ENCODE results near the gene SREK1. TPM values are rescaled to one million over a fixed set of nuclear protein-coding genes. Genes with fewer than 3 reads are reported as not detected.

Gene SREK1
- total RNA-seq, 1 experiment from 2014 or later: 59.6 TPM

- Histone ChIP-seq H3K23me2 (ENCODE audit: insufficient read length, low read depth, low read length, poor library complexity, severe bottlenecking) (peaks cover 9% of the 10 kb centered on the region), H3K79me1 (ENCODE audit: insufficient read depth, low read depth, low read length, poor library complexity, severe bottlenecking) (no peaks in the 10 kb centered on the region), H3K79me2 (ENCODE audit: insufficient read depth, low read length) (peaks cover 10% of the 10 kb centered on the region; the same call in 1 of the 2 replicates), H3K27me3 (ENCODE audit: insufficient read depth, low read length) (no peaks in the 10 kb centered on the region), H4K91ac (ENCODE audit: insufficient read length, low read depth, low read length) (no peak overlapping the region), H2BK12ac (ENCODE audit: insufficient read length, low read depth, low read length) (no peak overlapping the region), H3K56ac (ENCODE audit: insufficient read length, low read depth, low read length) (no peak overlapping the region), H3K9ac (ENCODE audit: extremely low read depth, insufficient read length, low read length) (no peak overlapping the region), H3K27ac (ENCODE audit: insufficient read length, low read depth, low read length) (no peak overlapping the region), H4K20me1 (ENCODE audit: control insufficient read depth, insufficient read depth, insufficient read length) (no peaks in the 10 kb centered on the region), H3K4me1 (ENCODE audit: insufficient read depth, low read length) (no peaks in the 10 kb centered on the region), H2BK15ac (ENCODE audit: low read depth, low read length) (no peak overlapping the region), H2BK120ac (ENCODE audit: low read depth, low read length, poor library complexity, severe bottlenecking) (no peak overlapping the region), H2BK5ac (ENCODE audit: insufficient read length, low read length) (no peak overlapping the region), H2BK20ac (ENCODE audit: low read depth, low read length, poor library complexity, severe bottlenecking) (no peak overlapping the region), H3K18ac (ENCODE audit: insufficient read length, low read depth, low read length) (no peak overlapping the region), H3K4ac (ENCODE audit: low read depth, low read length) (no peak overlapping the region), H3K9me3 (ENCODE audit: control insufficient read depth, low read depth, low read length) (no peaks in the 10 kb centered on the region), H3T11ph (ENCODE audit: low read length) (no peak overlapping the region), H2AFZ (ENCODE audit: low read length) (no peak overlapping the region), H3K4me2 (ENCODE audit: insufficient read depth, insufficient read length, low read length) (no peak overlapping the region), H3K23ac (ENCODE audit: insufficient read length, low read depth, low read length) (no peak overlapping the region), H4K8ac (replicated peaks; ENCODE audit: insufficient read length, low read depth, low read length) (no peak overlapping the region), H3K14ac (ENCODE audit: insufficient read depth, low read length) (no peak overlapping the region), H2AK5ac (ENCODE audit: insufficient read length, low read length) (no peak overlapping the region), H4K5ac (ENCODE audit: insufficient read length, low read depth, low read length) (no peak overlapping the region)
- Mint-ChIP-seq H3K36me3 (ENCODE audit: insufficient read depth in 1 of 3, low read depth in 3 of 3) (peaks cover 0 to 3% (median 0%) of the 10 kb centered on the region in 3 experiments; a peak in 2 of 7 replicates), H3K4me1 (peaks cover 14 to 18% of the 10 kb centered on the region in 2 experiments), H3K4me3 (no peak overlapping the region), H3K27me3 (ENCODE audit: low read depth) (peaks cover 1% of the 10 kb centered on the region; the same call in 1 of the 2 replicates), H3K27ac (no peak overlapping the region), H3K9me3 (no peaks in the 10 kb centered on the region; a peak in 1 of 5 replicates)
- no CpG with 5 or more reads among the region's 2 CpGs for WGBS (ENCODE audit: extremely low coverage, insufficient read length, low lambda C conversion rate)
- TF ChIP-seq, protein P1, sequence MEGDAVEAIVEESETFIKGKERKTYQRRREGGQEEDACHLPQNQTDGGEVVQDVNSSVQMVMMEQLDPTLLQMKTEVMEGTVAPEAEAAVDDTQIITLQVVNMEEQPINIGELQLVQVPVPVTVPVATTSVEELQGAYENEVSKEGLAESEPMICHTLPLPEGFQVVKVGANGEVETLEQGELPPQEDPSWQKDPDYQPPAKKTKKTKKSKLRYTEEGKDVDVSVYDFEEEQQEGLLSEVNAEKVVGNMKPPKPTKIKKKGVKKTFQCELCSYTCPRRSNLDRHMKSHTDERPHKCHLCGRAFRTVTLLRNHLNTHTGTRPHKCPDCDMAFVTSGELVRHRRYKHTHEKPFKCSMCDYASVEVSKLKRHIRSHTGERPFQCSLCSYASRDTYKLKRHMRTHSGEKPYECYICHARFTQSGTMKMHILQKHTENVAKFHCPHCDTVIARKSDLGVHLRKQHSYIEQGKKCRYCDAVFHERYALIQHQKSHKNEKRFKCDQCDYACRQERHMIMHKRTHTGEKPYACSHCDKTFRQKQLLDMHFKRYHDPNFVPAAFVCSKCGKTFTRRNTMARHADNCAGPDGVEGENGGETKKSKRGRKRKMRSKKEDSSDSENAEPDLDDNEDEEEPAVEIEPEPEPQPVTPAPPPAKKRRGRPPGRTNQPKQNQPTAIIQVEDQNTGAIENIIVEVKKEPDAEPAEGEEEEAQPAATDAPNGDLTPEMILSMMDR (conservative IDR thresholded peaks at IDR 0.05): no peak
- DNase-seq: no peak
Measured at GRCh38 chr5:66142417-66142816, 1.7 kb upstream of the SREK1 start.
